Activated CD4-positive, CD25-positive, alpha-beta regulatory T cell treated with anti-CD3 and anti-CD28 coated beads, Interleukin-2, amount 50 U/mL, for 16 hours (primary cell): ENCODE results near the gene TMEM69.
"Not testable (repeated sequence)": the region's sequence is repeated elsewhere in the genome, so short reads cannot be mapped to it uniquely, and the experiment has no call there.

Source experiments
- DNase-seq: peaks from one replicate; pipeline ENCODE4 v3.0.0-alpha.2; 2020; ENCODE audit warnings: low read depth, low spot score

Gene TMEM69

GRCh38 chr1:45730780-45731319, 42.9 kb downstream of the TMEM69 start:
- no peak for DNase-seq

GRCh38 chr1:45739137-45739536, 51.2 kb downstream of the TMEM69 start:
- DNase-seq = no peak

GRCh38 chr1:45739641-45740156, 51.7 kb downstream of the TMEM69 start:
- not testable (repeated sequence) for DNase-seq
